Adipose tissue (tissue), 3 donors: ENCODE measurements around the gene UBR2. TPM values are rescaled to one million over a fixed set of nuclear protein-coding genes. Genes with fewer than 3 reads are reported as not detected.

Experiments used
- H3K27ac ChIP-seq: one replicate; pipeline ENCODE4 v1.5.1; 2013; ENCODE audit warnings: low read depth, low read length
- WGBS, 3 donors: extraction: QIAGEN DNeasy Blood & Tissue Kit; methylation state at CpG; one replicate each; pipeline ENCODE4 v1.1.7; 2013; 5-methylcytosine and 5-hydroxymethylcytosine counted together
- polyA plus RNA-seq, 3 donors: library from polyadenylated mRNA; stranded (reverse); fragments of 200-250 nt; gene quantifications; one replicate each; pipeline ENCODE4 v1.2.3, GENCODE V29; 2013
- donor health status: healthy with polysubstance abuse.
- donor health status: Bipolar disorder and iron deficiency.
- donor health status: healthy.

Gene UBR2
- 1 to 10 TPM; 6.6 to 9.2 (median 7.6) TPM for polyA plus RNA-seq

- peak within 1 kb of the TSS; percentile 96 for H3K27ac ChIP-seq
- WGBS, 3 donors, result 0 to 1% (median 0%) methylated on average over 39 to 50 of the region's 50 CpGs
Measured at GRCh38 chr6:42563697-42564505, at the start of gene UBR2. UBR2 (plus strand) TSS chr6:42564029; CDS start chr6:42564320, 291 bp downstream.

- no peak overlapping the region for H3K27ac ChIP-seq
- 81 to 96% (median 89%) methylated on average over 1 of the region's 1 CpG for WGBS, 3 donors
Measured at GRCh38 chr6:42514745-42515144, 49.1 kb upstream of the UBR2 start.

DNA sequence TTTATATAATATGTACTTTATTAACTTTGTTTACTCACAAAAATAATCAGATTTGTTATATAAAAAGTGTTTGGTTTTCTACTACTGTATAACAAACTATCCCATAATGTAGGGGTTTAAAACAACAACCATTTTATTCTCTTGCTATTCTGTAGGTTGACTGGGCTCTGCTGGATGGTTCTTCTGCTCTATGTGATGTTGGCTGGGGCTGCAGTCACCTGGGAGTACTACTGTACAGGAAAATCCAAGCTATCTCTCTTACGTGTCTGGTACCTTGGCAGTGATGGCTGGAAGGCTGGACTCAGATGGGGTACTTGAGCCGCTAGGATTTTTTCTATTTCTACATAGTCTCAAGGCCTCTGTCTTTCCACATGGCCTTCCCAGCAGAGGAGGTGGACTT, 44.0 kb upstream of the UBR2 start:
- 96 to 98% (median 98%) methylated on average over 2 of the region's 2 CpGs for WGBS, 3 donors
- H3K27ac ChIP-seq, result no peak overlapping the region

- WGBS, 3 donors, result 50 to 74% (median 53%) methylated on average over 6 of the region's 6 CpGs
- no peak overlapping the region for H3K27ac ChIP-seq
Measured at GRCh38 chr6:42520786-42521607, 42.8 kb upstream of the UBR2 start.

- 76 to 83% (median 82%) methylated on average over 2 of the region's 2 CpGs for WGBS, 3 donors
Measured at GRCh38 chr6:42522036-42522435, 41.8 kb upstream of the UBR2 start.

GRCh38 chr6:42522942-42523814, 40.7 kb upstream of the UBR2 start:
- H3K27ac ChIP-seq, result no peak overlapping the region
- 77 to 87% (median 83%) methylated on average over 8 of the region's 8 CpGs for WGBS, 3 donors

More at GRCh38 chr6:42522036-42522435, 41.8 kb upstream of the UBR2 start:
- H3K27ac ChIP-seq, result no peak overlapping the region

GRCh38 chr6:42525206-42525605, 38.6 kb upstream of the UBR2 start:
- H3K27ac ChIP-seq, result no peak overlapping the region
- WGBS, 3 donors, result 54 to 75% (median 73%) methylated on average over 4 of the region's 4 CpGs

GRCh38 chr6:42526616-42527015, 37.2 kb upstream of the UBR2 start:
- 93 to 98% (median 95%) methylated on average over 3 of the region's 3 CpGs for WGBS, 3 donors
- no peak overlapping the region for H3K27ac ChIP-seq

DNA sequence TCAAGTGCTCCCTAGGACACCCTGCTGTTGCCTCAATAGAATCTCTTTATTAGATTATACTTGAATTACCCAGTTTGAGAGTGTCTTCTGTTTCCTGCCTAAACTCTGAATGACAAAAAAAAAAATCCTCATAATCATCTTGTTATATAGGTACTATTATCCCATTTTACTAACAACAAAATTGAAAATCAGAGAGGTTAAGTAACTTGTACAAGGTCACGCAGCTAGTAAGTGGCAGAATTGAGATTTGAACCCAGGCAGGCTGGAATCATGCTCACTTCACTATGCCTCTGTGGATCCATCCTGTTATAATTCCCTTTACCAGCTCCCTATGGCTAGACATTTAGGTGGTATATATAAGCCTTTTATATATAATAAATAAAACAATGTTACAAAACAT, 36.6 kb upstream of the UBR2 start:
- 97 to 100% (median 100%) methylated on average over 1 of the region's 1 CpG for WGBS, 3 donors
- no peak overlapping the region for H3K27ac ChIP-seq

- WGBS, 3 donors, result 91 to 100% (median 94%) methylated on average over 1 of the region's 1 CpG
- H3K27ac ChIP-seq, result no peak overlapping the region
Measured at GRCh38 chr6:42530296-42530695, 33.5 kb upstream of the UBR2 start.

DNA sequence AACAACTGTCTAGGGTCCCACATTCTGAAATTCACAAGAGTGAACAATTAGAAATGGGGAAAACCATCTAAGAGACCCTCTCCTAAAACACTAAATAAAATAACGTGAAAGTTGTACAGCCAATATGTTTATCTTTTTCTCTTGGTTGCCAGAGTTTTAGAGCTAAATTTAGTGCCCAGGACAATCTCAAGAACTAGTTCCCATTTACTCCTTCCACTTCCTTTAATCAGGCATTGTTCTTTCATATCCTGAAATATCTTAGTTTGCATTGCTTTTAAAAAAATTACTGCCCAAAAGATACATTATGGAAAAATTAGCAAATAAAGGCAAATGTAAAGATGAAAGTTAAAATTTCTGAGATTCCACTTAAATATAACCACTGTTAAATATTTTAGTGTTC, 33.1 kb upstream of the UBR2 start:
- 36 to 50% (median 37%) methylated on average over 1 of the region's 1 CpG for WGBS, 3 donors
- no peak overlapping the region for H3K27ac ChIP-seq

GRCh38 chr6:42532038-42532669, 31.7 kb upstream of the UBR2 start:
- H3K27ac ChIP-seq, result no peak overlapping the region

GRCh38 chr6:42533794-42534193, 30.0 kb upstream of the UBR2 start:
- WGBS, 3 donors, result 79 to 85% (median 79%) methylated on average over 5 of the region's 5 CpGs
- no peak overlapping the region for H3K27ac ChIP-seq

GRCh38 chr6:42537536-42537935, 26.3 kb upstream of the UBR2 start:
- 67 to 96% (median 76%) methylated on average over 1 of the region's 1 CpG for WGBS, 3 donors

DNA sequence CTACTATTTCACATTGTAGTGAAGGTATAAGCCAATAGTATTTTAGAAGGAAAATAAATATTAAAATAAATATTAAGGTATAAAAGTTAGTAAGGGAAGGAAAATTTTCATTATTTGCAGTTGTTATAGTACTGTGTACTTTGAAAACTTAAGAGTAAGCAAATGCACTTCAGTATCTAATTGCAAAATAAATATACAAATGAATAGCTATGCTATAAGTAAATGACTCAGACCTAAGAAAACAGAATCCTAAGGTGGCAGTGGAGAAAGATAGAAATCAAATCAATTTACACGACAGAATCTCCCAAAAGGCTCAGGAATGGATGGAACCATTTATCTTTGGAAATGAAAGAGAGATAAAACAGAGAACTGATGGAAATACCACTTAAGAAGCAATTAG, 24.7 kb upstream of the UBR2 start:
- whole genome bisulfite sequencing, 3 donors, result 83 to 90% (median 84%) methylated on average over 1 of the region's 1 CpG
- H3K27ac ChIP-seq, result no peak overlapping the region

More at GRCh38 chr6:42537536-42537935, 26.3 kb upstream of the UBR2 start:
- H3K27ac ChIP-seq, result no peak overlapping the region

DNA sequence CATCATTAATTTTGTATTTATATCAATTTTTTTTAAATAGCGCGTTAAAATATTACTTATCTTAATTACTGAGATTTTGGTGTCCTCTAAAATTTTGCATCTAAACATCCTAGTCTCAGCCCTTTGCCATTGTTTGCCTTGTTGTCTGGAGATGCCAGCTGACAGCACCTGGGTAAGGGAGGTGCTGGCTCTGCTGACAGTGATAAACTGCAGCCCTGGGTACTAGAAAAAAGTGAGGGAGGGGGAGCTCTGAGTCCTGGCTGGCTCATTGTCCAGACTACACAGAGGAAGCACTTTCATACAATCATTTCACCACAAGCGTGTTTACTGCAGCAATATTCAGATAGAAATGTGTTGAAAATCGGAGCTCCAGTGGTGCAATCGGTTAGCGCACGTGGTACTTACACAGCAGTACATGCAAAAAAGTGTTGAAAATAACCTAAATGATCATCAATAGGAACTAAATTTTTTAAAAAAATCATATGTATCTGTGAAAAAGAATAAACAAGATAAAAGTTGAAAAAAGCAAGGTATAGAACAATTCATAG, 18.5 kb upstream of the UBR2 start:
- 68 to 94% (median 76%) methylated on average over 7 of the region's 7 CpGs for WGBS, 3 donors
- no peak overlapping the region for H3K27ac ChIP-seq

- H3K27ac ChIP-seq, result no peak overlapping the region
- WGBS, 3 donors, result 2 to 4% (median 4%) methylated on average over 26 to 27 of the region's 27 CpGs
Measured at GRCh38 chr6:42547407-42548329, 16.2 kb upstream of the UBR2 start.
